Cardiac muscle cell (in vitro differentiated cells and primary cell): ENCODE measurements around the gene NRL. TPM values are rescaled to one million over a fixed set of nuclear protein-coding genes. Genes with fewer than 3 reads are reported as not detected.

Source experiments
- DNase-seq, 2 donors: peaks; one replicate each; pipeline versions ENCODE4 v3.0.0 to v3.0.0-alpha.2; 2010 to 2017; ENCODE audit warnings: low read depth in 1 of 2, low spot score in 1 of 2
- H3K27ac ChIP-seq: fragments of 200-600 bp; sonication (generic); 2 replicates; pipeline ENCODE4 v1.5.1; 2016
- H3K27me3 ChIP-seq: fragments of 200-600 bp; sonication (generic); 2 replicates; pipeline ENCODE4 v1.6.0; 2016; ENCODE audit warnings: control low read depth
- H3K36me3 ChIP-seq: fragments of 200-600 bp; sonication (generic); 2 replicates; pipeline ENCODE4 v1.5.1; 2016; ENCODE audit warnings: control low read depth
- H3K4me1 ChIP-seq: fragments of 200-600 bp; sonication (generic); 2 replicates; pipeline ENCODE4 v1.8.1; 2017; ENCODE audit warnings: low read depth, mild to moderate bottlenecking, mixed run types
- H3K4me3 ChIP-seq: fragments of 200-600 bp; sonication (generic); 2 replicates; pipeline ENCODE4 v1.5.1; 2016; ENCODE audit warnings: mild to moderate bottlenecking
- H3K9me3 ChIP-seq: fragments of 200-600 bp; sonication (generic); 2 replicates; pipeline ENCODE4 v1.5.1; 2017; ENCODE audit warnings: low read depth, mild to moderate bottlenecking, control low read depth
- CTCF ChIP-seq: IDR thresholded peaks from 2 replicates; pipeline ENCODE4 v1.5.1; 2012; ENCODE audit warnings: low read depth, mild to moderate bottlenecking, low read length
- polyA plus RNA-seq: library from polyadenylated mRNA; unstranded; fragments of >200 nt; fragmentation: Nextera tagmentation; extraction: Ambion mirVana; gene quantifications from 2 replicates; pipeline ENCODE4 v1.2.1, GENCODE V29; 2016
- total RNA-seq: library from RNA; depleted of rRNA; stranded (reverse); fragments of >200 nt; gene quantifications from 2 replicates; pipeline ENCODE4 v1.2.3, GENCODE V29; 2016

The NRL gene
- total and polyA plus RNA-seq, 2 experiments from 2014 or later = 4.2 to 5.1 TPM

DNA sequence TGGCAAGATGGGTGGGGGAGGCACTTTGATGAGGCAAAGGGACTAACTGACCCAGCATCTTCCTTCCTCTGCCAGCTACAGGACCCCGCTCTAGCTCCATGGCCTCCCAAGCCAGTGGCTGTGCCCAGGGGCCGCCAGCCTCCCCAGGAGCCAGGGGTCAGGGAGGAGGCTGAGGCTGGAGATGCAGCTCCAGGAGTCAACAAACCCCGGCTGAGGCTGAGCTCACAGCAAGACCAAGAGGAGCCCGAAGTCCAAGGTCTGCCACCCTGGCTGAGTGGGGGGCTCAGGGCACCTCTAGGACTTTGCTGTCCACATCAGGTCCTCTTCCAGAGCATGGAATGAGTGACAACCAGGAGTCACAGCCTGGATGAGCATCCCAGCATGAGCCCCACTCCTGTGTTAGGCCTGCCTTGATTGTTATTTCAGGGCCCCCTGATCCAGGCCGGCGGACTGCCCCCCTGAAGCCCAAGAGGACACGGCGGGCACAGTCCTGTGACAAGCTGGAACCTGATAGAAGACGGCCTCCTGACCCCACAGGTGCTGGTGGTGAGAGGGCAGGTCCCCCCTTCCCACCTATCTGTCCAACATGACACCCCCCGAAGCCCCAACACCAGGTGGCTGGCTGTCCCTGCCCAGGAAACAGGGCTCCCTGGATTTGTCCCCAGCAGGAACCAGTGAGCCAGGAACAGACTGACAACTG lies 45.9 kb downstream of the NRL start:
- no peaks in the 10 kb centered on the region for H3K36me3 ChIP-seq

GRCh38 chr14:24067133-24068082 lies 47.3 kb downstream of the NRL start:
- no peak for DNase-seq
- TF ChIP-seq CTCF = no peak
- Histone ChIP-seq H3K27me3 (no peaks in the 10 kb centered on the region), H3K9me3 (no peaks in the 10 kb centered on the region), H3K27ac (no peak overlapping the region), H3K4me3 (no peak overlapping the region), H3K4me1 (no peaks in the 10 kb centered on the region), H3K36me3 (no peaks in the 10 kb centered on the region)

More for the DNA sequence above, 45.9 kb downstream of the NRL start:
- DNase-seq = no peak
- TF ChIP-seq CTCF = no peak
- H3K9me3 ChIP-seq = no peaks in the 10 kb centered on the region
- no peak overlapping the region for H3K4me3 ChIP-seq
- no peaks in the 10 kb centered on the region for H3K4me1 ChIP-seq
- H3K27ac ChIP-seq = no peak overlapping the region
- H3K27me3 ChIP-seq = no peaks in the 10 kb centered on the region

DNA sequence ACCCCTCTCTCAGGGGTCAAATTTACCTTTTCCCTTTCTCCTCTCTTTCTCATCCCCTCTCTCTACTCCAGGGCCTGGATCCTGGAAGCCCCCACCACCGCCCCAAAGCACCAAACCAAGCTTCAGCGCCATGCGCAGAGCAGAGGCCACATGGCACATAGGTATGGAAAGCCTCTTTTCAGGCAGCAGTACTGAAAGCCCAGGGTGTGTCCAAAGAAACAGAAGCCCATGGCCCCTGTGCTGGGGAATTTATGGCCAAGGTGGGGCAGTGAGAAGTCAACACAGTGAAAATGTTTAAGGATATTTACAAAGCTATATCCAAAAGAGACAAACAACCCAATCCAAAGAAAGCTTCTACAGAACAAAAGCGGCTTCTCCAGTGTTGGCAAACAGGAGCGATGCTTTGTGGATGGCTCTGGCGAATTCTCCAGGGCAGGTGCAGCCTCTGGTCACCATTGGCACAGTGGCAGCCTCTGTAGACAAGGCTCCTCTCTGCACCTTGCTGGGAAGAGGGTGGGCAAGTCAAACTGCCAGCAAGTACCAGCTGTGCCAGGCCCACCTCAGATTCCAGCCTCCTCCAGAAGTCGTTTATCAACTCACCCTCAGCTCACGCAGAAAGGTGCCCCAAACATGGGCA lies 48.1 kb downstream of the NRL start:
- H3K27ac ChIP-seq = no peak overlapping the region
- no peak overlapping the region for H3K4me3 ChIP-seq
- H3K27me3 ChIP-seq = no peaks in the 10 kb centered on the region
- no peaks in the 10 kb centered on the region for H3K4me1 ChIP-seq
- DNase-seq = no peak
- no peaks in the 10 kb centered on the region for H3K9me3 ChIP-seq
- TF ChIP-seq CTCF = no peak
- H3K36me3 ChIP-seq = no peaks in the 10 kb centered on the region

GRCh38 chr14:24065408-24065807 lies 49.3 kb downstream of the NRL start:
- Histone ChIP-seq H3K36me3 (no peaks in the 10 kb centered on the region), H3K27me3 (no peaks in the 10 kb centered on the region), H3K9me3 (no peaks in the 10 kb centered on the region), H3K4me1 (no peaks in the 10 kb centered on the region), H3K4me3 (no peak overlapping the region), H3K27ac (no peak overlapping the region)
- no peak for DNase-seq
- no peak for TF ChIP-seq CTCF

DNA sequence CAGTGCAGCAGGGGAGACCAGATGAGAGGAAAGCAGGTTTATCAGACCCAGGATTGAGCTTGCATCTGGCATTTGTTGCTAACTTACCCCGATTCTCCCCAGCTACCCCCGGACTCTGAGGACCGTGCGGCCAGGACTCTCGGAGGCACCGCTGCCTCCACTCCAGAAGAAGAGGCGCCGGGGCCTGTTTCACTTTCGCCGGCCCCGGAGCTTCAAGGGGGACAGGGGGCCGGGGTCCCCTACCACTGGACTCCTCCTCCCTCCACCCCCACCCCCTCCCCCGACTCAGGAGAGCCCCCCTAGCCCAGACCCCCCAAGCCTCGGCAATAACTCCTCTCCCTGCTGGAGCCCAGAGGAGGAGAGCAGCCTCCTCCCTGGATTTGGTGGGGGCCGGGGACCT lies 49.9 kb downstream of the NRL start:
- no peaks in the 10 kb centered on the region for H3K36me3 ChIP-seq
- H3K4me3 ChIP-seq = no peak overlapping the region
- H3K27me3 ChIP-seq = no peaks in the 10 kb centered on the region
- no peaks in the 10 kb centered on the region for H3K4me1 ChIP-seq
- no peaks in the 10 kb centered on the region for H3K9me3 ChIP-seq
- TF ChIP-seq CTCF = no peak
- H3K27ac ChIP-seq = no peak overlapping the region
- DNase-seq = no peak
